DOHH2 (cell line): Measurements from ENCODE around the gene GALNT9.

ENCODE experiments used
- H3F3A ChIP-seq: fragments of 200-600 bp; sonication (generic), shearing (Covaris generic); 2 replicates; pipeline ENCODE4 v1.6.0; 2016; ENCODE audit warnings: antibody characterized with exemption, mild to moderate bottlenecking; ENCODE audit not compliant: control insufficient read depth, insufficient read depth
- H3K27ac ChIP-seq: fragments of 200-600 bp; sonication (generic); 2 replicates; pipeline ENCODE4 v1.5.1; 2014; ENCODE audit warnings: low read depth, mild to moderate bottlenecking, low read length, moderate library complexity
- H3K27me3 ChIP-seq: fragments of 200-600 bp; sonication (generic); 2 replicates; pipeline ENCODE4 v1.6.1; 2014; ENCODE audit warnings: mild to moderate bottlenecking, low read length, mixed read lengths; ENCODE audit not compliant: control insufficient read depth
- H3K36me3 ChIP-seq: fragments of 200-600 bp; sonication (generic); 2 replicates; pipeline ENCODE4 v1.6.1; 2014; ENCODE audit warnings: mild to moderate bottlenecking, low read length, moderate library complexity, mixed read lengths; ENCODE audit not compliant: control insufficient read depth
- H3K4me1 ChIP-seq: fragments of 200-600 bp; sonication (generic); 2 replicates; pipeline ENCODE4 v1.6.1; 2014; ENCODE audit warnings: mild to moderate bottlenecking, low read length, mixed read lengths; ENCODE audit not compliant: control insufficient read depth
- H3K4me2 ChIP-seq: fragments of 200-600 bp; sonication (generic); 2 replicates; pipeline ENCODE4 v1.6.0; 2014; ENCODE audit warnings: mild to moderate bottlenecking, low read length, moderate library complexity
- H3K4me3 ChIP-seq: fragments of 200-600 bp; sonication (generic); 2 replicates; pipeline ENCODE4 v1.5.1; 2014; ENCODE audit warnings: mild to moderate bottlenecking, low read length, mixed read lengths
- H3K79me2 ChIP-seq: fragments of 200-600 bp; sonication (generic); 2 replicates; pipeline ENCODE4 v1.6.1; 2014; ENCODE audit warnings: mild to moderate bottlenecking, low read length, mixed read lengths; ENCODE audit not compliant: control insufficient read depth
- H3K9me2 ChIP-seq: fragments of 200-600 bp; sonication (generic); replicated peaks from 2 replicates; pipeline ENCODE4 v1.6.1; 2014; ENCODE audit warnings: mild to moderate bottlenecking, low read length, mixed read lengths; ENCODE audit not compliant: control insufficient read depth
- H3K9me3 ChIP-seq: fragments of 200-600 bp; sonication (generic); 2 replicates; pipeline ENCODE4 v1.6.1; 2014; ENCODE audit warnings: antibody characterized with exemption, low read length, mixed read lengths; ENCODE audit not compliant: control insufficient read depth, insufficient read depth
- H4K20me1 ChIP-seq: fragments of 200-600 bp; sonication (generic); 2 replicates; pipeline ENCODE4 v1.6.0; 2014; ENCODE audit warnings: low read depth, mild to moderate bottlenecking, antibody characterized with exemption, low read length, moderate library complexity; ENCODE audit not compliant: control insufficient read depth, insufficient read depth
- CTCF ChIP-seq: fragments of 200-600 bp; sonication (generic); IDR thresholded peaks from one replicate; pipeline ENCODE4 v1.5.1; 2014; ENCODE audit warnings: antibody characterized with exemption, mild to moderate bottlenecking, low read depth, low read length; ENCODE audit not compliant: poor library complexity, severe bottlenecking
- EZH2phosphoT487 ChIP-seq: fragments of 200-600 bp; sonication (generic); IDR thresholded peaks from 2 replicates; pipeline ENCODE4 v1.6.1; 2017; ENCODE audit warnings: borderline replicate concordance, mild to moderate bottlenecking, antibody characterized with exemption, low read length, moderate library complexity, mixed read lengths

Gene GALNT9

GRCh38 chr12:132181570-132182200 is 147.7 kb downstream of the GALNT9 start:
- Histone ChIP-seq H3K9me2 (no peaks in the 10 kb centered on the region), H3K79me2 (no peaks in the 10 kb centered on the region), H3K27ac (no peak overlapping the region), H3K27me3 (peaks cover 14% of the 10 kb centered on the region), H3K4me3 (no peak overlapping the region), H4K20me1 (no peaks in the 10 kb centered on the region), H3F3A (no peaks in the 10 kb centered on the region), H3K4me1 (peaks cover 11% of the 10 kb centered on the region), H3K36me3 (no peaks in the 10 kb centered on the region), H3K9me3 (no peaks in the 10 kb centered on the region), H3K4me2 (no peak overlapping the region)
- no peak for TF ChIP-seq CTCF
- no peak for TF ChIP-seq EZH2phosphoT487

- TF ChIP-seq EZH2phosphoT487: no peak
- no peak for TF ChIP-seq CTCF
- Histone ChIP-seq H3K9me2 (no peaks in the 10 kb centered on the region), H3K27me3 (peaks cover 8% of the 10 kb centered on the region; the same call in 1 of the 2 replicates), H3K4me1 (peaks cover 11% of the 10 kb centered on the region), H3K4me3 (no peak overlapping the region), H3F3A (no peaks in the 10 kb centered on the region), H3K27ac (no peak overlapping the region), H3K9me3 (no peaks in the 10 kb centered on the region), H3K79me2 (no peaks in the 10 kb centered on the region), H3K4me2 (no peak overlapping the region), H4K20me1 (no peaks in the 10 kb centered on the region), H3K36me3 (no peaks in the 10 kb centered on the region)
Measured at GRCh38 chr12:132180648-132181546, 148.5 kb downstream of the GALNT9 start.

GRCh38 chr12:132179431-132180362 is 149.7 kb downstream of the GALNT9 start:
- TF ChIP-seq EZH2phosphoT487: no peak
- TF ChIP-seq CTCF: no peak
- peaks cover 11% of the 10 kb centered on the region for H3K4me1 ChIP-seq
- H3K4me2 ChIP-seq: no peak overlapping the region
- H3K4me3 ChIP-seq: no peak overlapping the region
- H3F3A ChIP-seq: no peaks in the 10 kb centered on the region
- H3K9me3 ChIP-seq: no peaks in the 10 kb centered on the region
- no peaks in the 10 kb centered on the region for H4K20me1 ChIP-seq
- no peak overlapping the region for H3K27ac ChIP-seq
- peaks cover 3% of the 10 kb centered on the region; the same call in 1 of the 2 replicates for H3K27me3 ChIP-seq
- H3K9me2 ChIP-seq: no peaks in the 10 kb centered on the region
- no peaks in the 10 kb centered on the region for H3K36me3 ChIP-seq
- no peaks in the 10 kb centered on the region for H3K79me2 ChIP-seq
